Peyer's patch (tissue), 4 donors: ENCODE measurements around the gene SRSF11. TPM values are rescaled to one million over a fixed set of nuclear protein-coding genes. Genes with fewer than 3 reads are reported as not detected.

Experiments
- DNase-seq, 3 donors: peaks; one replicate each; pipeline ENCODE4 v3.0.0-alpha.2; 2017 to 2019
- H3K27ac ChIP-seq, 4 donors: fragments of 200-600 bp; sonication (generic); one replicate each; pipeline ENCODE4 v1.5.1; 2016 to 2019
- H3K27me3 ChIP-seq, 2 donors: fragments of 200-600 bp; sonication (generic); one replicate each; pipeline ENCODE4 v1.5.1; 2019
- H3K36me3 ChIP-seq, 3 donors: fragments of 200-600 bp; sonication (generic); one replicate each; pipeline ENCODE4 v1.5.1; 2016 to 2019
- H3K4me1 ChIP-seq, 4 donors: fragments of 200-600 bp; sonication (generic); one replicate each; pipeline ENCODE4 v1.5.1; 2016 to 2019
- H3K4me3 ChIP-seq, 4 donors: fragments of 200-600 bp; sonication (generic); 1 replicate in 3 of 4; 2 replicates in 1 of 4; pipeline ENCODE4 v1.5.1; 2016 to 2019; ENCODE audit warnings: mild to moderate bottlenecking in 1 of 4
- H3K9me3 ChIP-seq, 4 donors: fragments of 200-600 bp; sonication (generic); one replicate each; pipeline ENCODE4 v1.5.1; 2016 to 2019; ENCODE audit warnings: mild to moderate bottlenecking in 1 of 4
- CTCF ChIP-seq, 6 experiments: fragments of 450-650 bp in 4 of 6; fragments of 200-600 bp in 2 of 6; sonication (generic) in 1 of 6; IDR thresholded peaks; one replicate each; pipeline ENCODE4 v1.5.1; 2017 to 2019; ENCODE audit warnings: antibody characterized with exemption in 6 of 6, mild to moderate bottlenecking in 3 of 6, moderate library complexity in 1 of 6
- POLR2A ChIP-seq, 2 donors: fragments of 450-650 bp; IDR thresholded peaks; one replicate each; pipeline ENCODE4 v1.5.1; 2017; ENCODE audit warnings: antibody characterized with exemption in 2 of 2, mild to moderate bottlenecking in 2 of 2, moderate library complexity in 2 of 2
- total RNA-seq, 4 donors: library from RNA; depleted of rRNA; stranded (reverse); fragments of >200 nt; gene quantifications; one replicate each; pipeline ENCODE4 v1.1.0, GENCODE V29; 2016

Gene SRSF11
- total RNA-seq, 4 donors from 2014 or later: 130 to 1,005 (median 204) TPM

- Histone ChIP-seq H3K27ac (no peak overlapping the region), H3K27me3 (no peaks in the 10 kb centered on the region), H3K36me3 (peaks cover 0 to 28% (median 0%) of the 10 kb centered on the region in 3 donors), H3K4me1 (no peaks in the 10 kb centered on the region), H3K9me3 (no peaks in the 10 kb centered on the region), H3K4me3 (no peak overlapping the region)
- TF ChIP-seq CTCF (IDR thresholded peaks at IDR 0.05) (no peak), POLR2A (IDR thresholded peaks at IDR 0.05) (no peak)
- no peak for DNase-seq
Observed at GRCh38 chr1:70277875-70278274, 56.7 kb downstream of the SRSF11 start.

GRCh38 chr1:70278710-70279109 lies 57.5 kb downstream of the SRSF11 start:
- TF ChIP-seq POLR2A (IDR thresholded peaks at IDR 0.05) (no peak), CTCF (IDR thresholded peaks at IDR 0.05) (no peak)
- no peak for DNase-seq
- H3K27ac ChIP-seq: no peak overlapping the region
- peaks cover 0 to 20% (median 0%) of the 10 kb centered on the region in 3 donors for H3K36me3 ChIP-seq
- H3K9me3 ChIP-seq: no peaks in the 10 kb centered on the region
- no peaks in the 10 kb centered on the region for H3K4me1 ChIP-seq
- H3K4me3 ChIP-seq: no peak overlapping the region
- H3K27me3 ChIP-seq: no peaks in the 10 kb centered on the region

GRCh38 chr1:70284366-70284765 lies 63.2 kb downstream of the SRSF11 start:
- Histone ChIP-seq H3K27me3 (no peaks in the 10 kb centered on the region), H3K4me3 (no peak overlapping the region), H3K36me3 (peaks cover 0 to 15% (median 0%) of the 10 kb centered on the region in 3 donors), H3K4me1 (no peaks in the 10 kb centered on the region), H3K9me3 (no peaks in the 10 kb centered on the region), H3K27ac (no peak overlapping the region)
- DNase-seq: no peak
- TF ChIP-seq CTCF (IDR thresholded peaks at IDR 0.05) (no peak), POLR2A (IDR thresholded peaks at IDR 0.05) (no peak)

- Histone ChIP-seq H3K4me1 (no peaks in the 10 kb centered on the region), H3K9me3 (no peaks in the 10 kb centered on the region), H3K4me3 (no peak overlapping the region), H3K27ac (no peak overlapping the region), H3K27me3 (no peaks in the 10 kb centered on the region), H3K36me3 (peaks cover 0 to 34% (median 0%) of the 10 kb centered on the region in 3 donors)
- no peak for DNase-seq
- TF ChIP-seq POLR2A (IDR thresholded peaks at IDR 0.05) (no peak), CTCF (IDR thresholded peaks at IDR 0.05) (no peak)
Observed at GRCh38 chr1:70286453-70286852, 65.3 kb downstream of the SRSF11 start.

GRCh38 chr1:70288166-70288565 lies 67.0 kb downstream of the SRSF11 start:
- no peak overlapping the region for H3K4me3 ChIP-seq
- H3K27me3 ChIP-seq: no peaks in the 10 kb centered on the region
- TF ChIP-seq POLR2A (IDR thresholded peaks at IDR 0.05) (no peak), CTCF (IDR thresholded peaks at IDR 0.05) (no peak)
- DNase-seq: no peak
- H3K4me1 ChIP-seq: no peaks in the 10 kb centered on the region
- H3K36me3 ChIP-seq: peaks cover 0 to 41% (median 0%) of the 10 kb centered on the region in 3 donors
- no peaks in the 10 kb centered on the region for H3K9me3 ChIP-seq
- no peak overlapping the region for H3K27ac ChIP-seq

GRCh38 chr1:70290218-70290617 lies 69.0 kb downstream of the SRSF11 start:
- H3K9me3 ChIP-seq: no peaks in the 10 kb centered on the region
- H3K36me3 ChIP-seq: peaks cover 0 to 57% (median 0%) of the 10 kb centered on the region in 3 donors
- H3K4me3 ChIP-seq: no peak overlapping the region
- H3K4me1 ChIP-seq: no peaks in the 10 kb centered on the region
- TF ChIP-seq POLR2A (IDR thresholded peaks at IDR 0.05) (no peak), CTCF (IDR thresholded peaks at IDR 0.05) (no peak)
- DNase-seq: no peak
- no peaks in the 10 kb centered on the region for H3K27me3 ChIP-seq
- no peak overlapping the region for H3K27ac ChIP-seq
